ENCODE results near the gene EXOSC9.
"Not testable (repeated sequence)": the region's sequence is repeated elsewhere in the genome, so short reads cannot be mapped to it uniquely, and the experiment has no call there.

Gene EXOSC9, protein sequence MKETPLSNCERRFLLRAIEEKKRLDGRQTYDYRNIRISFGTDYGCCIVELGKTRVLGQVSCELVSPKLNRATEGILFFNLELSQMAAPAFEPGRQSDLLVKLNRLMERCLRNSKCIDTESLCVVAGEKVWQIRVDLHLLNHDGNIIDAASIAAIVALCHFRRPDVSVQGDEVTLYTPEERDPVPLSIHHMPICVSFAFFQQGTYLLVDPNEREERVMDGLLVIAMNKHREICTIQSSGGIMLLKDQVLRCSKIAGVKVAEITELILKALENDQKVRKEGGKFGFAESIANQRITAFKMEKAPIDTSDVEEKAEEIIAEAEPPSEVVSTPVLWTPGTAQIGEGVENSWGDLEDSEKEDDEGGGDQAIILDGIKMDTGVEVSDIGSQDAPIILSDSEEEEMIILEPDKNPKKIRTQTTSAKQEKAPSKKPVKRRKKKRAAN

DNA sequence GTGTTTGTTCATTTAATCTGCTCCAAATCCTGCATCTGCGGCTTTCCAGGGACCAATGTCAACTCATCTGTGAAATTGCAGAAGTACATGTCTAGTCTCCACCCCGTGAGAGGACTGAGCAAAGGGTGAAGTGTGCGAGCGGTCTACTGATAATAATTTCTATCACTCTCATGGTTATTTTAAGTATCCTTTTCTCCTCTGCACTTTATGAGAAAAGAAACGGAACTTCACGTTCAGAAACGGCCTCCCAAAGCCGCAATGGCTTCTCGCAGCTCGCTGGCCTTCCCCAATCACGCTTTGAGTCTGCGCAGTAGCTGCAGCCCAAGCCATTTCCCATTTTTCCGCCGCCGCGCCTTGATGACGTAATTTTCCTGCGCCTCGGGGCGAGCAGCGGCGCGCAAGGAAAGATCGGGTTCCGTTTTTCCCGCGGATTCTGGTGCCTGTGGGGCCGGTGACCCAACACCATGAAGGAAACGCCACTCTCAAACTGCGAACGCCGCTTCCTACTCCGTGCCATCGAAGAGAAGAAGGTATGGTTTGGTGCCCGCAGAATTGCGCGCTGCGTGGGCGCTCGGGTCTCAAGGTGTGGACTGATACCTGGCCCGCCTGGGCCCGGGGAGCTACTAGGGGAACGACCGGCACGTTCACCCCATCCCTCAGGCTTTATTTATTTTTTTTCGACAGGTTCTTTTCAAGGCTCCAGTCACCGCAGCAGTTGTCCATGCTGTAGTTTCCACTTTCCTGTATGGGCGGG, at the start of gene EXOSC9:
TSS of gene EXOSC9 (plus strand) at position 363 of the 754 bp plus-strand sequence. CDS start at position 465, 102 bp downstream.
- Histone ChIP-seq H2AFZ (ENCODE audit: low read depth, low read length) (peak within 1 kb of the TSS; percentile 97), H3K79me2 (ENCODE audit: insufficient read depth, low read length) (peaks cover 52% of the 10 kb centered on the region), H3K4me1 (ENCODE audit: insufficient read depth, low read length) (peaks cover 81% of the 10 kb centered on the region), H3K9ac (ENCODE audit: low read depth, low read length) (peak within 1 kb of the TSS; percentile 91), H3K27me3 (ENCODE audit: insufficient read depth, low read length, poor library complexity) (no peaks in the 10 kb centered on the region), H4K20me1 (ENCODE audit: insufficient read depth, low read length) (peaks cover 3% of the 10 kb centered on the region; the same call in 1 of the 2 replicates), H3K27ac (ENCODE audit: low read length) (peak within 1 kb of the TSS; percentile 95), H3K4me2 (ENCODE audit: insufficient read depth, low read length) (peak within 1 kb of the TSS; percentile 64), H3K36me3 (ENCODE audit: insufficient read depth, low read length) (peaks cover 41% of the 10 kb centered on the region), H3K9me3 (ENCODE audit: insufficient read depth, low read length, severe bottlenecking) (no peaks in the 10 kb centered on the region), H3K4me3 (ENCODE audit: low read depth in 1 of 2, low read length in 2 of 2) (peak within 1 kb of the TSS; percentile 90 to 93)
- peak; percentile 94 for DNase-seq
- ATAC-seq (ENCODE audit: insufficient read depth, low read depth): peak; percentile 81
- TF ChIP-seq, protein P1, sequence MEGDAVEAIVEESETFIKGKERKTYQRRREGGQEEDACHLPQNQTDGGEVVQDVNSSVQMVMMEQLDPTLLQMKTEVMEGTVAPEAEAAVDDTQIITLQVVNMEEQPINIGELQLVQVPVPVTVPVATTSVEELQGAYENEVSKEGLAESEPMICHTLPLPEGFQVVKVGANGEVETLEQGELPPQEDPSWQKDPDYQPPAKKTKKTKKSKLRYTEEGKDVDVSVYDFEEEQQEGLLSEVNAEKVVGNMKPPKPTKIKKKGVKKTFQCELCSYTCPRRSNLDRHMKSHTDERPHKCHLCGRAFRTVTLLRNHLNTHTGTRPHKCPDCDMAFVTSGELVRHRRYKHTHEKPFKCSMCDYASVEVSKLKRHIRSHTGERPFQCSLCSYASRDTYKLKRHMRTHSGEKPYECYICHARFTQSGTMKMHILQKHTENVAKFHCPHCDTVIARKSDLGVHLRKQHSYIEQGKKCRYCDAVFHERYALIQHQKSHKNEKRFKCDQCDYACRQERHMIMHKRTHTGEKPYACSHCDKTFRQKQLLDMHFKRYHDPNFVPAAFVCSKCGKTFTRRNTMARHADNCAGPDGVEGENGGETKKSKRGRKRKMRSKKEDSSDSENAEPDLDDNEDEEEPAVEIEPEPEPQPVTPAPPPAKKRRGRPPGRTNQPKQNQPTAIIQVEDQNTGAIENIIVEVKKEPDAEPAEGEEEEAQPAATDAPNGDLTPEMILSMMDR (IDR thresholded peaks at IDR 0.05; ENCODE audit: borderline replicate concordance, extremely low read depth, low read length, poor library complexity, severe bottlenecking): no peak
- TF ChIP-seq EZH2 (IDR thresholded peaks at IDR 0.05; ENCODE audit: borderline replicate concordance, low read depth, low read length, severe bottlenecking): no peak

DNA sequence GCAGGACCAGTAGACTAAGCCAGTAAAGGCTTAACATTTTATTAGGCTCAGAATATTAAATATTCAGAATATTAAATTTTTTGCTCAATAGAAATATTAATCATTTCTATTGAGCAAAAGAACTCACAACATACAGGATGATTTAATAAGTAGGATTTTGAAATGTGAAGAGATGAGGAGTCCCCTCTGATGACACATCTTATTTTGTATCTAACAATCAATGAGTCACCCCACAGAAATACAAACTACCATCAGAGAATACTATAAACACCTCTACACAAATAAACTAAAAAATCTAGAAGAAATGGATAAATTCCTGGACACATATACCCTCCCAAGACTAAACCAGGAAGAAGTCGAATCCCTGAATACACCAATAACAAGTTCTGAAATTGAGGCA, 49.0 kb upstream of the EXOSC9 start:
- H3K27ac ChIP-seq (ENCODE audit: low read length); H2AFZ ChIP-seq (ENCODE audit: low read depth, low read length); H3K79me2 ChIP-seq (ENCODE audit: insufficient read depth, low read length); ATAC-seq (ENCODE audit: insufficient read depth, low read depth); H3K36me3 ChIP-seq (ENCODE audit: insufficient read depth, low read length); H3K4me1 ChIP-seq (ENCODE audit: insufficient read depth, low read length); H3K9me3 ChIP-seq (ENCODE audit: insufficient read depth, low read length, severe bottlenecking); H3K4me2 ChIP-seq (ENCODE audit: insufficient read depth, low read length); DNase-seq; H4K20me1 ChIP-seq (ENCODE audit: insufficient read depth, low read length); H3K27me3 ChIP-seq (ENCODE audit: insufficient read depth, low read length, poor library complexity); H3K4me3 ChIP-seq (ENCODE audit: low read depth in 1 of 2, low read length in 2 of 2); H3K9ac ChIP-seq (ENCODE audit: low read depth, low read length): not testable (repeated sequence)

DNA sequence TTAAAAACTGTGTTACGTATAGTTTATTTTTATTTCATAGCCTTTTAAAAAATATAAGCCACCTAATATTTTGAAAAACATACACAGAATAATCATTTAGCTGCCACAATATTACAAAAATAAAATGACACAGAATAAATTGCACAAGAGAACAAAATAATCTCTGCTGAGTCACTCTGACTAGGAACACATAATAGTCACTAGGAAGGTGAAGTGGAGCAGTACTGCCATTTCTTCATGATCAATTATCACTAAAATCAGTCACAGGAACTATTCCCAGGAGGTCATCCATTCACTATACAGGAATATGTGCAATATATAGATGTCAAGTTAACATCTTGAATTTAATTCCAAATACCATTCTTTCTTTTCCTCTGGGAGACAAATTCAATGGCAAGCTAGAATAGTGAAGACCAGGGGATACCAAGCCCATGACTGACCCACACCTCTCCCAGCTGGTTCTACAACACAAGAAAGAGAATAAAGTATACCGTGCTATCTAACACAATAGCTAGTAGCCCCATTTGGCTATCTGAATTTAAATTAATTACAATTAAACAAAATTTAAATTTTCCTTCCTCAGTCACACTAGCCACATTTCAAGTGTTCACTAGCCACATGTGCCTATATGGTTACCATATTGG, 42.1 kb upstream of the EXOSC9 start:
- no peaks in the 10 kb centered on the region for H3K9me3 ChIP-seq (ENCODE audit: insufficient read depth, low read length, severe bottlenecking)
- H3K9ac ChIP-seq (ENCODE audit: low read depth, low read length): no peak overlapping the region
- H3K4me1 ChIP-seq (ENCODE audit: insufficient read depth, low read length): no peaks in the 10 kb centered on the region
- H3K4me3 ChIP-seq (ENCODE audit: low read depth in 1 of 2, low read length in 2 of 2): no peak overlapping the region
- TF ChIP-seq, protein P1 (IDR thresholded peaks at IDR 0.05; ENCODE audit: borderline replicate concordance, extremely low read depth, low read length, poor library complexity, severe bottlenecking): no peak
- TF ChIP-seq EZH2 (IDR thresholded peaks at IDR 0.05; ENCODE audit: borderline replicate concordance, low read depth, low read length, severe bottlenecking): no peak
- no peak overlapping the region for H3K27ac ChIP-seq (ENCODE audit: low read length)
- no peaks in the 10 kb centered on the region for H3K79me2 ChIP-seq (ENCODE audit: insufficient read depth, low read length)
- no peaks in the 10 kb centered on the region for H3K27me3 ChIP-seq (ENCODE audit: insufficient read depth, low read length, poor library complexity)
- no peaks in the 10 kb centered on the region for H3K36me3 ChIP-seq (ENCODE audit: insufficient read depth, low read length)
- no peak for ATAC-seq (ENCODE audit: insufficient read depth, low read depth)
- H3K4me2 ChIP-seq (ENCODE audit: insufficient read depth, low read length): no peak overlapping the region
- no peaks in the 10 kb centered on the region for H4K20me1 ChIP-seq (ENCODE audit: insufficient read depth, low read length)
- H2AFZ ChIP-seq (ENCODE audit: low read depth, low read length): no peak overlapping the region
- no peak for DNase-seq
